Loucy (cell line): ENCODE measurements around the gene PLIN5.

ENCODE experiments used
- H2AFZ ChIP-seq: fragments of 200-600 bp; sonication (generic); 2 replicates; pipeline ENCODE4 v1.6.0; 2016; ENCODE audit warnings: antibody characterized with exemption, mild to moderate bottlenecking, low read length, moderate library complexity
- H3F3A ChIP-seq: fragments of 200-600 bp; 2 replicates; pipeline ENCODE4 v1.6.0; 2016; ENCODE audit warnings: antibody characterized with exemption, low read depth, mild to moderate bottlenecking
- H3K27me3 ChIP-seq: fragments of 200-600 bp; sonication (generic); 2 replicates; pipeline ENCODE4 v1.6.1; 2014; ENCODE audit warnings: low read length, mild to moderate bottlenecking; ENCODE audit not compliant: insufficient read depth, poor library complexity, severe bottlenecking
- H3K36me3 ChIP-seq: fragments of 200-600 bp; sonication (generic); 2 replicates; pipeline ENCODE4 v1.6.1; 2016; ENCODE audit warnings: low read length; ENCODE audit not compliant: insufficient read depth
- H3K4me1 ChIP-seq: fragments of 200-600 bp; sonication (generic); 2 replicates; pipeline ENCODE4 v1.5.1; 2014; ENCODE audit warnings: low read length, mild to moderate bottlenecking; ENCODE audit not compliant: insufficient read depth, poor library complexity, severe bottlenecking
- H3K4me2 ChIP-seq: fragments of 200-600 bp; sonication (generic); 2 replicates; pipeline ENCODE4 v1.6.0; 2014; ENCODE audit warnings: antibody characterized with exemption, low read length, low read depth, mild to moderate bottlenecking; ENCODE audit not compliant: poor library complexity, severe bottlenecking
- H3K4me3 ChIP-seq: fragments of 200-600 bp; sonication (generic); 2 replicates; pipeline ENCODE4 v1.5.1; 2014; ENCODE audit warnings: low read length, mild to moderate bottlenecking, mixed read lengths; ENCODE audit not compliant: poor library complexity, severe bottlenecking
- H3K79me2 ChIP-seq: fragments of 200-600 bp; sonication (generic); 2 replicates; pipeline ENCODE4 v1.6.1; 2014; ENCODE audit warnings: low read length; ENCODE audit not compliant: insufficient read depth
- H3K9ac ChIP-seq: fragments of 200-600 bp; sonication (generic); 2 replicates; pipeline ENCODE4 v1.6.0; 2014; ENCODE audit warnings: mild to moderate bottlenecking, low read depth, low read length, moderate library complexity; ENCODE audit not compliant: poor library complexity, severe bottlenecking
- H3K9me2 ChIP-seq: fragments of 200-600 bp; sonication (generic); replicated peaks from 2 replicates; pipeline ENCODE4 v1.6.1; 2016; ENCODE audit warnings: low read depth, low read length, mixed read lengths
- H3K9me3 ChIP-seq: fragments of 200-600 bp; sonication (generic); 2 replicates; pipeline ENCODE4 v1.6.1; 2014; ENCODE audit warnings: mild to moderate bottlenecking, antibody characterized with exemption, low read length, low read depth; ENCODE audit not compliant: insufficient read depth
- H4K20me1 ChIP-seq: fragments of 200-600 bp; sonication (generic); 2 replicates; pipeline ENCODE4 v1.6.0; 2014; ENCODE audit warnings: antibody characterized with exemption, low read length, mild to moderate bottlenecking; ENCODE audit not compliant: insufficient read depth, poor library complexity, severe bottlenecking
- EZH2phosphoT487 ChIP-seq: fragments of 200-600 bp; IDR thresholded peaks from 2 replicates; pipeline ENCODE4 v1.6.1; 2018; ENCODE audit warnings: antibody characterized with exemption, mild to moderate bottlenecking, moderate library complexity, borderline replicate concordance
- TF ChIP-seq, protein P1 (sequence below): fragments of 200-600 bp; sonication (generic); conservative IDR thresholded peaks from 2 replicates; pipeline ENCODE4 v1.5.1; 2014; ENCODE audit warnings: mild to moderate bottlenecking, antibody characterized with exemption, low read length

Gene PLIN5

GRCh38 chr19:4503132-4503824 is 31.7 kb downstream of the PLIN5 start:
- Histone ChIP-seq H3K9me3 (no peaks in the 10 kb centered on the region), H3K4me3 (no peak overlapping the region), H3K9me2 (no peaks in the 10 kb centered on the region), H4K20me1 (no peaks in the 10 kb centered on the region), H3K4me1 (peaks cover 5% of the 10 kb centered on the region), H2AFZ (no peak overlapping the region), H3K9ac (no peak overlapping the region), H3K4me2 (no peak overlapping the region), H3K79me2 (no peaks in the 10 kb centered on the region), H3K27me3 (no peaks in the 10 kb centered on the region), H3K36me3 (peaks cover 16% of the 10 kb centered on the region; the same call in 1 of the 2 replicates), H3F3A (no peaks in the 10 kb centered on the region)
- TF ChIP-seq, protein P1, sequence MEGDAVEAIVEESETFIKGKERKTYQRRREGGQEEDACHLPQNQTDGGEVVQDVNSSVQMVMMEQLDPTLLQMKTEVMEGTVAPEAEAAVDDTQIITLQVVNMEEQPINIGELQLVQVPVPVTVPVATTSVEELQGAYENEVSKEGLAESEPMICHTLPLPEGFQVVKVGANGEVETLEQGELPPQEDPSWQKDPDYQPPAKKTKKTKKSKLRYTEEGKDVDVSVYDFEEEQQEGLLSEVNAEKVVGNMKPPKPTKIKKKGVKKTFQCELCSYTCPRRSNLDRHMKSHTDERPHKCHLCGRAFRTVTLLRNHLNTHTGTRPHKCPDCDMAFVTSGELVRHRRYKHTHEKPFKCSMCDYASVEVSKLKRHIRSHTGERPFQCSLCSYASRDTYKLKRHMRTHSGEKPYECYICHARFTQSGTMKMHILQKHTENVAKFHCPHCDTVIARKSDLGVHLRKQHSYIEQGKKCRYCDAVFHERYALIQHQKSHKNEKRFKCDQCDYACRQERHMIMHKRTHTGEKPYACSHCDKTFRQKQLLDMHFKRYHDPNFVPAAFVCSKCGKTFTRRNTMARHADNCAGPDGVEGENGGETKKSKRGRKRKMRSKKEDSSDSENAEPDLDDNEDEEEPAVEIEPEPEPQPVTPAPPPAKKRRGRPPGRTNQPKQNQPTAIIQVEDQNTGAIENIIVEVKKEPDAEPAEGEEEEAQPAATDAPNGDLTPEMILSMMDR = no peak
- TF ChIP-seq EZH2phosphoT487 = no peak

- Histone ChIP-seq H3F3A (no peaks in the 10 kb centered on the region), H2AFZ (no peak overlapping the region), H3K9ac (no peak overlapping the region), H3K4me3 (no peak overlapping the region), H3K9me2 (no peaks in the 10 kb centered on the region), H4K20me1 (no peaks in the 10 kb centered on the region), H3K9me3 (no peaks in the 10 kb centered on the region), H3K4me1 (peaks cover 5% of the 10 kb centered on the region), H3K36me3 (peaks cover 24% of the 10 kb centered on the region; the same call in 1 of the 2 replicates), H3K27me3 (no peaks in the 10 kb centered on the region), H3K4me2 (no peak overlapping the region), H3K79me2 (no peaks in the 10 kb centered on the region)
- TF ChIP-seq EZH2phosphoT487 = no peak
- TF ChIP-seq, protein P1 = no peak
Measured at GRCh38 chr19:4502282-4503131, 32.5 kb downstream of the PLIN5 start.

GRCh38 chr19:4501691-4502090 is 33.3 kb downstream of the PLIN5 start:
- Histone ChIP-seq H3K36me3 (peaks cover 25% of the 10 kb centered on the region; the same call in 1 of the 2 replicates), H3K4me2 (no peak overlapping the region)

More at GRCh38 chr19:4501691-4502090, 33.3 kb downstream of the PLIN5 start:
- Histone ChIP-seq H3K9me3 (no peaks in the 10 kb centered on the region), H3K9me2 (no peaks in the 10 kb centered on the region), H2AFZ (no peak overlapping the region), H3K9ac (no peak overlapping the region), H3F3A (no peaks in the 10 kb centered on the region), H4K20me1 (no peaks in the 10 kb centered on the region), H3K27me3 (no peaks in the 10 kb centered on the region), H3K4me3 (no peak overlapping the region), H3K4me1 (peaks cover 5% of the 10 kb centered on the region), H3K79me2 (no peaks in the 10 kb centered on the region)
- TF ChIP-seq, protein P1 = no peak
- TF ChIP-seq EZH2phosphoT487 = no peak
